PFSK-1 (cell line): ENCODE results near the gene TJAP1.

Experiments
- POLR2AphosphoS5 ChIP-seq: IDR thresholded peaks from 2 replicates; pipeline ENCODE4 v1.6.1; 2012; ENCODE audit warnings: low read depth, mild to moderate bottlenecking, control low read depth, low read length, moderate library complexity
- TAF1 ChIP-seq: IDR thresholded peaks from 2 replicates; pipeline ENCODE4 v1.6.1; 2012; ENCODE audit warnings: low read length, control low read depth, borderline replicate concordance; ENCODE audit not compliant: insufficient read depth

- TF ChIP-seq TAF1 (no peak), POLR2AphosphoS5 (no peak)
Measured at GRCh38 chr6:43511824-43512415, 34.5 kb downstream of the TJAP1 start.
